Activated T-cell treated with anti-CD3 and anti-CD28 coated beads for 24 hours (primary cell): ENCODE measurements around the gene FMNL2.

Experiments
- DNase-seq: peaks from one replicate; pipeline ENCODE4 v3.0.0-alpha.2; 2020; ENCODE audit warnings: low read depth

FMNL2 gene

GRCh38 chr2:152618193-152618564 lies 283.2 kb downstream of the FMNL2 start:
- DNase-seq: no peak

- DNase-seq: no peak
Observed at GRCh38 chr2:152620208-152620607, 285.2 kb downstream of the FMNL2 start.

- DNase-seq: no peak
Observed at GRCh38 chr2:152620985-152621384, 286.0 kb downstream of the FMNL2 start.

GRCh38 chr2:152622219-152622618 lies 287.2 kb downstream of the FMNL2 start:
- no peak for DNase-seq

GRCh38 chr2:152623076-152623740 lies 288.2 kb downstream of the FMNL2 start:
- no peak for DNase-seq

- no peak for DNase-seq
Observed at GRCh38 chr2:152623775-152624174, 288.8 kb downstream of the FMNL2 start.

- no peak for DNase-seq
Observed at GRCh38 chr2:152624805-152625204, 289.8 kb downstream of the FMNL2 start.

GRCh38 chr2:152626911-152627339 lies 292.0 kb downstream of the FMNL2 start:
- no peak for DNase-seq

- DNase-seq: no peak
Observed at GRCh38 chr2:152627351-152627957, 292.5 kb downstream of the FMNL2 start.

- no peak for DNase-seq
Observed at GRCh38 chr2:152629202-152629601, 294.2 kb downstream of the FMNL2 start.

- DNase-seq: no peak
Observed at GRCh38 chr2:152630466-152630865, 295.5 kb downstream of the FMNL2 start.

GRCh38 chr2:152632736-152633135 lies 297.8 kb downstream of the FMNL2 start:
- DNase-seq: no peak

GRCh38 chr2:152635635-152636298 lies 300.8 kb downstream of the FMNL2 start:
- peak; percentile 44 for DNase-seq

- no peak for DNase-seq
Observed at GRCh38 chr2:152637251-152637650, 302.3 kb downstream of the FMNL2 start.

- no peak for DNase-seq
Observed at GRCh38 chr2:152638056-152638455, 303.1 kb downstream of the FMNL2 start.

- no peak for DNase-seq
Observed at GRCh38 chr2:152638590-152638989, 303.6 kb downstream of the FMNL2 start.

GRCh38 chr2:152644189-152644873 lies 309.4 kb downstream of the FMNL2 start:
- no peak for DNase-seq

GRCh38 chr2:152646264-152646663 lies 311.3 kb downstream of the FMNL2 start:
- no peak for DNase-seq

GRCh38 chr2:152646775-152647174 lies 311.8 kb downstream of the FMNL2 start:
- no peak for DNase-seq

GRCh38 chr2:152647552-152647951 lies 312.6 kb downstream of the FMNL2 start:
- DNase-seq: no peak

GRCh38 chr2:152648336-152648735 lies 313.4 kb downstream of the FMNL2 start:
- DNase-seq: no peak

GRCh38 chr2:152649997-152650396 lies 315.0 kb downstream of the FMNL2 start:
- DNase-seq: no peak
